GM21367 (cell line): Measurements from ENCODE around the gene ANKHD1.

Experiments used
- ATAC-seq: cut with Tn5 transposase; IDR thresholded peaks from one replicate; pipeline ENCODE4 v1.9.1; 2021; ENCODE audit not compliant: unreplicated experiment

The ANKHD1 gene

DNA sequence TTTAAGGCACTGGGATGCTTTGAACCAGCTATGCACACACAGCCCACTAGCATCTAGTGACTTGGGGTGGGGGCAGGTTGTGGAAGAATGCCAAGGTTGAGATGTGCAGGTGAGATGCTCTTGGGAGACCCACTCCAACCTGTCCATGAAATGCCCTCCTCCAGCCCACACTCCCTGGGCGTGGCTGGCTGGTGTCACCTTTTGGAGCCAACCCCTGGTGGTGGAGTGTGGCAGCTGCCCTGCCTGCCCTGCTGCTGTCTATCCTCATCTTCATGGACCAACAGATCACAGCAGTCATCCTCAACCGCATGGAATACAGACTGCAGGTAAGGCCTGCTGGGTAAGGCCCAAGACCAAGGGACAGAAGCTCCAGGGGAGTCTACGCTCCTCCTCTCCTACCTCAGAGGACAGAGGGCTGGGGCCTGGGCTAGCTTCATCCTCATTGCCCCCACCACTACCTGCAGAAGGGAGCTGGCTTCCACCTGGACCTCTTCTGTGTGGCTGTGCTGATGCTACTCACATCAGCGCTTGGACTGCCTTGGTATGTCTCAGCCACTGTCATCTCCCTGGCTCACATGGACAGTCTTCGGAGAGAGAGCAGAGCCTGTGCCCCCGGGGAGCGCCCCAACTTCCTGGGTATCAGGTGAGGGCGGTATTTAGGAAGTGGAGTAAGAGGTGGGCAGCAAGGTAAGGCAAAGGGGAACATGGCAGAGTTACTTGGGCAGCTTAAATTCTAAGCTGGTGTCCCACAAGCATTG, 34.2 kb upstream of the ANKHD1 start:
- no peak for ATAC-seq

DNA sequence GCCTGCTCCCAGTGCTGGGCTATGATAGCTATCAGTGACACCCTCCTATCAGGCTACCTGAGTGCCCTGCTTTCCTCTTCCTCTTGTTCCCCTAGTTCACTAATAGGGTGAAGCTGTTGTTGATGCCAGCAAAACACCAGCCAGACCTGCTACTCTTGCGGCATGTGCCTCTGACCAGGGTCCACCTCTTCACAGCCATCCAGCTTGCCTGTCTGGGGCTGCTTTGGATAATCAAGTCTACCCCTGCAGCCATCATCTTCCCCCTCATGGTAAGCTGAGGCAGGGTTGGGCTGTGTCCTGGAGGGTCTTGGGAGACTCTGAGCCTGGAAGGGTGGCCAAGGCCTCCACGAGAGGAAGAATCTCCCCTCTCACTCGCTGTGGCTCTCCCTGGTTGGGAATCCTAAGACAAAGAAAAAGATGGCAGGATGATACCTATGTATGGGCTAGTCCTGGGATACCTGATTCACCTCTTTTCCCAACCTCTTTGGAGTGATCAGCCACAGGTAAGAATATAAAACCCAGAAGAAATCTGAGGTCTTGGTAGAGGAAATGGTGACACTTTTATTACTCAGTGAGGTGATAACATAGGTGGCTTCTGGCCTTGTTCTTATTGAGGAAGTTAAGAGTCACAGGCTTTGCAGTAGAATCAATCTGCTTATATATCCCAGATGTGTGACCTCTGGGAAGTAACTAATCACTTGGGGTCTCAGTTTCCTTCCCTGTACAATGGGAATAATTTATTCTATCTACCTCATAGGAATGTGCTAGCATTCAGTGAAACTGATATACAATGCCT, 30.1 kb upstream of the ANKHD1 start:
- no peak for ATAC-seq

DNA sequence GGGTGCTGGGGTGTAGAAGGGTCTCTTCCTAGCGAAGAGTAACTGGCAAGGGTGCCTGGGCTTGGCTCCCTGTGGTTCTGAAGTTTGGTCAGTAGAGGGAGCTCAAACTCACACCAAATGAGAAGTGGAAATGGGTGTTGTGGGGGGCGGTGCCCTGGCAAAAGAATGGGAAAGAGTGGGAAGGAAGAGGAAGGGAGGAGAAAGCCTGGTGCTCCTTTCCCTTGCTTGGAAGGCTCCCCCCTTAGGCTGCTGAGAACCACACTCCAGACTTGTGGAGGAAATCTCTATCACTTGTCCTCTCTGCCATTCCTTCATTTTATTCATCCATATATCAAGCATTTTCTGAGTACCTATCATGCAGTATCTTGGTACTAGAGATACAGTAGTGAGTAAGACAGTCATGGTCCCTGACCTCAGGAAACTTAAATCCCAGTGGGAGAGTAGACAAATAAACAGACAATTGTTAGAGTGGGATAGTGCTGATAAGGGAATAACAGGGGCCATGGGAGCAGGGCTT, 28.6 kb upstream of the ANKHD1 start:
- ATAC-seq: no peak

DNA sequence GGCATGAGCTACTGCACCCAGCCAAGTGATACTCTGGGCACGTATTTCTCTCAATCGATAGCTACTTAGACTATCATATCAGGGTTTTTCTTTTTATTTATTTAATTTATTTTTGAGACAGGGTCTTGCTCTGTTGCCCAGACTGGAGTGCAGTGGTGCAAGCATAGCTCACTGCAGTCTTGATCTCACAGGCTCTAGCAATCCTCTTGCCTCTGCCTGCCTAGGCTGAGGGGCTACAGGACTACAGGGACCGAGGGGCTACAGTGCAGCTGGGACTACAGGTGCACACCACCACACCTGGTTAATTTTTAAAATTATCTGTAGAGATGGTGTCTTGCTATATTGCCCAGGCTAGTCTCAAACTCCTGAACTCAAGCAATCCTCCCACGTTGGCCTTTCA, 20.3 kb upstream of the ANKHD1 start:
- ATAC-seq: no peak

DNA sequence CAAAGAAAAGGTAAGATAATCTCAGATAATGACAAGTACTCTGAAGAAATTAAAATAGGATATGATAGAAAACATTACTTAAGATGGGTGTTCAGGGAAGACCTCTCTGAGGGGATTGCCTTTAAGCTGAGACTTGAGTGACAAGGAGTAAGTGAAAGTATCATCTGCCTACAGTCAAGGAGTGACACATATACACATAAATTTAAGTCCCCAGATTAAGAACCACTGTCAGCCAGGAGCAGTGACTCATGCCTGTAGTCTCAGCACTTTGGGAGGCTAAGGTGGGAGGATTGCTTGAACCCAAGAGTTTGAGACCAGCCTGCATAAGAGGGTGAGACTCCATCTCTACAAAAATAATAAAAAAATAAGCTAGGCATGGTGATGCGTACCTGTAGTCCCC, 19.7 kb upstream of the ANKHD1 start:
- ATAC-seq: no peak

DNA sequence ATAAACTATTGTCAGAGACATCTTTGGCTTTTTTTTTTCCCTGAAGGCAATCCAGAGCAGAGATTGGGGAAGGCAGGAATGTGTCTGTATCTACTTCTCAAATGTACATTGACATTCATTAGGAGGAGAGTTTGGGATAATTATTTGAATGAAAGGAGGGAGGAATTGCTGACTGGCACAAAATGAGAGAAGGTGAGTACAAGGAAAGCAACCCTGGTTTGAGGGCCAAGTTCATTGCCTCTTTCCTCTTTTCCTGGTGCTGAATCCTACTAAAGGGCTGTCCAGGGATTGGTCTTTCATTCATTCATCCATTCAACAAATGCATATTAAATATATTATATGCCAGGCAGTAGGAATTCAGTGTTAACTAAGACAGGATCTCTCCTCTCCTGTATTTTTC, 18.8 kb upstream of the ANKHD1 start:
- ATAC-seq: no peak

DNA sequence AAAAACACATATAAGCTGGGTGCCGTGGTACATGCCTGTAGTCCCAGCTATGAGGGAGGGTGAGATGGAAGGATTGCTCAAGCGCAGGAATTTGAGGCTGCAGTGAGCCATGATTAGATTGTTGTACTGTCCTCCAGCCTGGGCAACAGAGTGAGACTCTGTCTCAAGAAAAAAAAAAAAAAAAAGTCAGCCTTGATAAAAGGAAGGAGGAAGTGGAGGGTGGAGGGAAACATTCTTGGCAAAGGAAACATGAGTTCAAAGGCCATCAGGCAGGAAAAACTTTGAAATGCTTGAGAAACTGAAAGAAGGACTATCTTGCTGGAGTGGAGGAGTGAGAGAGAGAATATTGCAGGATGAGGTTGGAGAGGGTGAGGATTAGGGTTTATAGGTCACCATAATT, 18.3 kb upstream of the ANKHD1 start:
- no peak for ATAC-seq

DNA sequence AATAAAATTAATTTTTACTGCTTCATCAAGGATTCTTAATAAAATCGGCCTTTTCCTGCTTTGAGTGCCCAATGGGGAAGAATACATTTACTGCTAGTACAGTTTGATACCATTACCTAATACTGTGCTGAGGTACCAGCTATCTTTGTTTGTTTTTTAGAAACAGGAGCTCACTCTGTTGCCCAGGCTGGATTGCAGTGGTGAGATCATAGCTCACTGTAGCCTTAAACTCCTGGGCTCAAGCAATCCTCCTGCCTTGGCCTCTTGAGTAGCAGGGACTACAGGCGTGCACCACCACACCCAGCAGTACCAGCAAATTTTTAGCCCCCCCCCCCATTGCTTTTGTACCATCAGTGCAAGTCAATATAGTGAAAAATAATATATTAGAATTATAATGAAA, 13.6 kb upstream of the ANKHD1 start:
- ATAC-seq: no peak

DNA sequence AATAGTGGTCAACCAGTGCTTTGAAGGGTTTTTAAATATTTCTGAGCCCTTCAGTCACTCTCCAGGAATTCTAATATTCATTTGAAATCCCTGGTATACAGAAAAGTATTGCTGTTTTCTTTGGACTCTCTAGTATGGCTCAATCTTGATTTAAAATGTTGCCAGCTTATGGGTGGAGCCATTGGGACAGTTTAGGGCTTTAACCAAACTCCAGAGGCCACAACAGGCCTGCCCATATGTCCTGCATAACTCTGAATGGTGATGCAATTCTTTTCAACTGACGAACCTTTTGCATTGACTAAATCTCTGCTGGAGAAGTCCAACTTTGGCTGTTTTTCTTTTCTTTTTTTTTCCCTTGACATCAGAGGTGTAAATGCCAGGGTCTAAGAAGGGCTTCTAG, 10.3 kb upstream of the ANKHD1 start:
- no peak for ATAC-seq

DNA sequence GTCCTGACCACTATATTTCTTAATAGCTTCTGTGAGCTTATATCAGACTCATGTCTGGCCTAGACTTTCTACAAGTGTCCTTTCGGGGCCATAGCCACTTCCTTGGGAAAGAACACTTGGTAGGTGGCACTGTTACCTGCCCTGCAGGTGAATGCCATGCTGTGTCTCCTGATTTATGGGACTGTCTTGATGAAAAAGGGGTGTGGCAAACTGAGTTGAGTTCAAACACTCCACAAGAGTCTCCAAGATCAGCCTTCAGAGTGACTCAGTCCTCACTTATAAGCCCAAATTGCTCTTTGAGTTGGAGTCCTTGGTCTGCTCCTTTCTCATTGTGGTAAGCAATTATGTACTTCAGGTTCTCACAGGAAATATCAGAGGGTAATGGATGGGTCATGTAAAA, 9.9 kb upstream of the ANKHD1 start:
- ATAC-seq: no peak

DNA sequence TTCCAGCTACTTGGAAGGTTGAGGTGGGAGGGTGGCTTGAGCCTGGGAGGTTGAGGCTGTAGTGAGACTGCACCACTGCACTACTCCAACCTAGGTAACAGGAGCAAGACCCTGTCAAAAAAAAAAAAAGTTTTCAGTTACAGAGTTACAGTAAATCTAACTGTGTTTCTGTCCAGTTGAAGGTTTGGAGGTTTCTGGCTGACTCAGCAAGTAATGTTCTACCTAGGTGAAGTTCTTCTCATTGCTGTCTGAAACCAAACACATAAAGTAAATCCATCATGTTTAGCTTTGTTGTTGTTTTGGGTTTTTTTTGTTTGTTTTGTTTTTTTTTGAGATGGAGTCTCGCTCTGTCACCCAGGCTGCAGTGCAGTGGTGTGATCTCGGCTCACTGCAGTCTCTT, 7.9 kb upstream of the ANKHD1 start:
- ATAC-seq: no peak

DNA sequence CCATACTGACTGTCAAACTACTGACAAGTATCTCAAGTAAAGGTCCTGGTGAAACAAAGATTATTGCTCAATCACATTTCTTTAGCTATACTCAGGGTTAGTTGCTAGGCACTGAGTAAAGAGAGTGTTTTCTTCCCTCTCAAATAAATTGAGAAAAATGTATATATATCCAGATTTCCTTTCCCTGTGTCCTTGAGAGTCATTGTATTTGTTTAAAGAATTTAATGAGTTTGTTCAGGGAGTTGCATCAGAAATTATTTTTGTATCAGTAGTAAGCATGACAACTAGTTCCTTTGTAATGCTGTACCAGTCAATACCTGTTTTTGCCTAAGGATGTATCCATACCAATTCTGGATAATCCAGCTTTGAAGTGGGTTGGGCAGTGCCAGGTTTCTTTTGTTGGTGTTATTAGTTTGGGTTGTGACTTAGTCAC, 3.2 kb upstream of the ANKHD1 start:
- no peak for ATAC-seq

DNA sequence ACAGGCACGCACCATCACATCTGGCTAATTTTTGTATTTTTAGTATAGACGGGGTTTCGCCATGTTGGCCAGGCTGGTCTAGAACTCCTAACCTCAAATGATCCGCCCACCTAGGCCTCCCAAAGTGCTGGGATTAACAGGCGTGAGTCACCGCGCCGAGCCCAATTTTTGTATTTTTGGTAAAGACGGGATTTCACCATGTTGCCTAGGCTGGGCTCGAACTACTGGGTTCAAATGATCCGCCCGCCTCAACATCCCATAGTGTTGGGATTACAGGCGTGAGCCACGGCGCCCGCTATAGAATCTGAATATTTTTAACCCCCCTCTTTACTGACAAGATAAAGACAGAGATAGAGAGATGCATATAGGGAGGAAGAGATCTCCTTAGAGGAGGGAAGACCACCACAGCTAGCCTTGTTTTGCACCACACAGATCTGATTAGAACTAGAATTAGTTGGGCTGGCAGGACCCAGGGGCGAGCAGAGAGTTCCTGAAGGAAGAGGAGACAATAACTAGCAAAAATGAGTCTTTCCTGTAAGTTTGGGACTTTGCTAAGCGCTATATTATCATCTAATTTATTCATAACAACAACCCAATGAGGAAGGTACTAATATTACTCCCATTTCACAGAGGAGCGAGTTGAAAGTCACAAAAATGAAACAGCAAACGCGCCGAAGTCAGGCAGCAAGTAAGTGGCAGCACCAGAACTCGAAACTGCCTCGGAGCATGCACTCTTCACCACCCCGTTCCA, 1.5 kb upstream of the ANKHD1 start:
- no peak for ATAC-seq

DNA sequence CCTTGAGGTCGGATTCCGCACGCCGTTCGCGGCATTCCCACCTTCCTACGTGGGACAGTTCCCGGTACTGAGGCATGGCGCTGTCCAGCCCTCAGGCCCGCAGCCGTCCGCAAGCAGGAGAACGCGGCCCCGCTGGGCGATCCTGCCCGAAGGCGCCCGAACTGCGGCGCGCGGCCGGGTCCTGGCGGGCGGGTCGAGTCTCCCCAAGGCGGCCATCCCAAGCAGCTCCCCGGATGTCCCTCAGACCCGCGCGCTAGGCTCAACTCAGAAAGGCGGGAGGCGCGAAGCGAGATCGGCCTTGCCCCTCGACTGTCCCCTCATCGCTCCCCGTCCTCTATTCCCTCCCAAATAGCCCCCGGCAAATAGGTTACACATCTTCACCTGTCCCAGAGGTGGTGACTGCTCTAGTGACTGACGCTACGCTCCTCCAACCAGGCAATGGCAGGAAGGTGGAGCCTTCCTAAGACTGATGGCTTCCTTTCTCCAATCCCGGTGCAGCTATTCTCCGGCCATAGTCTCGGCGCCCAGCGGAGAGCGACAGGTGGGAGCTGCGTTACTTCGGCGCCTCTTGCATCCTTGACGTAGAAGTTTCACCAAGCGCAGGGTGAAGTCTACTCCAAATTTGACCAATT, 787 bp upstream of the ANKHD1 start:
- peak; percentile 59 for ATAC-seq

DNA sequence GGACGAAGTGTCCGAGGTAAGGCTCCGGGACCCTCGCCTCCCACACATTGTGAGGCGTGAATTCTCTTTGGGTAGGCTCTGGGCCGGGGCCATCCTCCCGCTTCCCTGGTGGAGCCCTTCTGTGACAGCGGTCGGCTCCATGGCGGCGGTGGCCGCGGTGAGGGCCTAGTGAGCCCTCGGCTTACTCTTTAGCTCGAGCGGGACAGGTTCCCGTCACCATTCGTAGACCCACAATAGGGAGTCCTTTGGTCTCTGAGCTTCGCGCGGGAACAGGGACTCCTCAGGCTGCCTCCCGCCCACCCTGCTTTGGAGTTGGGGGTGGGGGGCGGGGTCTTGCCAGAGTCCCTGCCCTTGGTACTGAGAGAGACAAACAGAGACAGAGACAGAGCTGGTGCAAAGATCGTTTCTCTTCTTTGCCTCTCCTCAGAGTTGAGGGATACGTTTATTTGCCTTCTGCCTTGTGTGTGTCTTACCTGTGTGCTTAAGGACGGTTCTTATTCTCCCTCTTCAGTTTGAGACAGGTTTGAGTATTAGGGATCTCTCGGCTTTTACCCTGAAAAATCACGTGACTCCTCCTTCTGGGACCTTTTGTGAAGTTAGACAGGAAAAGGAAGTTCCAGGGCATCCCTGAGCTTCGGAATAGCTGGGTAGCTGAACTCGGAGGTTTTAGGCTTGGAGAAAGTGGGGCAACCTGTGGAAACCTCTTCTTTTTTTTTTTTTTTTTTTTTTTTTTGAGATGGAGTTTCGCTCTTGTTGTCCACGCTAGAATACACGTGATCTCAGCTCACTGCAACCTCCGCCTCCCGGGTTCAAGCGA, 833 bp downstream of the ANKHD1 start:
- peak; percentile 0 for ATAC-seq

DNA sequence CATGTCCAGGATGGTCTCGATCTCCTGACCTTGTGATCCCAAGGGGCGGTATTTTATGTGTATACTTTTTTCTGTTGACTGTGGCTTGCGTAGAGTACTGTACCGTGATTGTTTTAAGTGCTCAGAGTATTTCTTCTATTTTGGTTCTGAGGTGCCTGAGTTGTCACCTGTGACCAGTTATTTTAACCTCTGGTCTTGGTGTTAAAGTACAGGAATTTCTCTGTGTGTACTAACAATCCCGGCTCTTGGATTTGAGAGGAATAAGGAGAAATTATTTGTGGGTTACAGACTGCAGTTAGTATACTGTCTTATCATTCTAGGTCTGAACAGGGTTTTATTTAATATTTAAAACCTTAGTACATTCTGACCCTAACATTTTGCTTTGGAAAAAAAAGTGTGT, 2.0 kb downstream of the ANKHD1 start:
- no peak for ATAC-seq

DNA sequence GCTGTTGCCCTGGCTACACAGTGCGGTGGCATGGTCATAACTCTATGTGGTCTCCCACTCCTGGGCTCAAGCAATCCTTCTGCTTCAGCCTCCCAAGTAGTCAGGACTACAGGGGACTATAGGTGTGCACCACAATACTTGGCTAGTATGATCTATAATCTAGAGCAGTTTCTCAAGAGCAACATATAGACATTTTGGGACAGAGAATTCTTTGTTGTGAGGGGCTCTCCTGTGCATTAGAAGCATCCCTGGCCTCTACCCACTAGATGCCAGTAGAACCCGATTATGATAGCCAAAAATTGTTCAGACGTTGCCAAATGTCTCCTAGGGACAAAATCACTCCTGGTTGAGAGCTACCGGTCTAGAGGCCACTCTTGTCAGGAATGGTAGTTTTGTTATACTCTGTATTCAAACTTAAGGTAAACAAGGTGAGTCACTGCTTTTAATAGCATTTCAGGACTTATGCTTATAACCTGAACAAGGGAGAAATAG, 7.2 kb downstream of the ANKHD1 start:
- ATAC-seq: no peak

DNA sequence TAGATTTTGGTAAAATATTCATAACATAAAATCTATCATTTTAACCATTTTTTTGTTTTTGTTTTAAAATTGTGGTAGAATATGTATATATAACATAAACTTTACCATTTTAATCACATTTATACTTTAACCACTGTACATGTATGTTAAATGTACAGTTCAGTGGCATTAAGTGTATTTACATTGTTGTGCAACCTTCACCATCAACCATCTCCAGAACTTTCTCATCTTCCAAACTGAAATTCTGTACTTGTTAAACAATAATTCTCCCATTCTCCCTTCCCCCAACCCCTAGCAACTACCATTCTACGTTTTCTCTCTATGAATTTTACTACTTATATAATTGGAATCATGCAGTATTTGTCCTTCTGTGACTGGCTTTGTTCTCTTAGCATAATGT, 11.6 kb downstream of the ANKHD1 start:
- ATAC-seq: no peak

DNA sequence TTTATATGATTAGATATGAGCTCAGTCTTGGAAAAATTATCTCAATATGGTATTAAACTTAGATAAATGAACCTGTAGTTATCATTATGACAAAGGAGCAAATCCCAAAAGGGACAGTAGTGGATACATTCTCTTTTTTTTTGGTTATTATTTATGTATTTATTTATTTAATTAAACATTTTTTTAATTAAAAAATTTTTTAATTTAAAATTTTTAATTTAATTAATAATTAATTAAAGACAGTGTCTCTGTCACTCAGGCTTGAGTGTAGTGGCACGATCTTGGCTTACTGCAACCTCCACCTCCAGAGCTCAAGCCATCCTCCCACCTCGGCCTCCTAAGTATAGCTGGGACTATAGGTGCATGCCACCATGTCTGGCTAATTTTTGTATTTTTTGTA, 15.6 kb downstream of the ANKHD1 start:
- no peak for ATAC-seq

DNA sequence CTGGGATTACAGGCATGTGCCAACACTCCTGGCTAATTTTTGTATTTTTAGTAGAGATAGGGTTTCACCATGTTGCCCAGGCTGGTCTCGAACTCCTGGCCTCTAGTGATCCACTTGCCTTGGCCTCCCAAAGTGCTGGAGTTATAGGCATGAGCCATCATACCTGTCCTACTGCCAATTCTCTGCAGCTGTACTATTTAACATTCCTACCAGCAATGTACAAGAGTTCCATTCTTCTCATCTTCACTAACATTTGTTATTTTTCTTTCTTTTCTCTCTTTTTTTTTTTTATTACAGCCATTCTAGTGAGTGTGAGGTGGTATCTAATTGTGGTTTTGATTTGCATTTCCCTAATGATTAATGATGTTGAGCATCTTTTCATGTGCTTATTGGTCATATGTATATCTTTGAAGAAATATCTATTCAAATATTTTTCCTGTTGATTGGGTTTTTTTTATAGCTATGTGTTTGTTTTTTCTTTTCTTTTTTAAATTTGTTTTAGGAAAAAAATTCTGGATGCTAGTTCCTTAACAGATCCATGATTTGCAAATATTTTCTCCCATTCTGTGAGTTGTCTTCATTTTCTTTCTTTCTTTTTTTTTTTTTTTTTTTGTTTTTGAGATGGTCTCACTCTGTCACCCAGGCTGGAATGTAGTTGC, 17.4 kb downstream of the ANKHD1 start:
- ATAC-seq: no peak
